CD4-positive, alpha-beta T cell treated with Interleukin-17A for 1 hour (primary cell): ENCODE measurements around the gene EMX1.

Experiments used
- DNase-seq: peaks from one replicate; pipeline ENCODE4 v3.0.0-alpha.2; 2020

EMX1 gene

DNA sequence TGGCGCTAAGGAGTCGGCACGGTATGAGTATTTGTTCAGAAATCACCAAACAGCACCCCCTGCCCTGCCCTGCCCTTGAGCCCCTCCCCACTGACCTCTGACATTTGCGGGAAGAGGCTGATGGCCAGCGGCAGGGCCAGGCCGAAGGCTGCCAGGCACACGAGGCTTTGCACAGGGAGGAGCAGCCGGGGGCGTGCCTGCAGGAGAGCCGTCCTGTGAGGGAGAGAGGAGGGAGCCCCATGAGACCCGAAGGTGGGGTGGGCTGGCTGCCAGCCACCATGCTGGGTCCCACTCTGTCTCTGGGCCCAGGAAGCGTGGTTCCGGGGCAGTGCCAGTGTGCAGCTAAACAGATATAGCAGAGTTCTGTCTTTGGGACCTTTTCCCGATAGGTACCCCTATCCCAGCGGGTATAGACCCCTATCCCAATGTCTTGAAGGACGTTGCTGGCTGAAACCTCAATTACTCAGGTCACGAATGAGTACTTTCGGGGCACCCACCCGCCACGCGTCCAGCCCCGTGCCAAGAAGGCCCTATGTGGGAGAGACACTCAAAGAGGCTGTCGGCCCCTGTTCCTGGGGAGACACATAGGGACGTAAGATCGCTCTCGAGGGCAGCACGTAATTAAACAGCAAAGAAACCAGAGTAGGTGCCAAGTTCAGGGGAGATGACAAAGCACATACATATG, 43.9 kb downstream of the EMX1 start:
- DNase-seq, result no peak

DNA sequence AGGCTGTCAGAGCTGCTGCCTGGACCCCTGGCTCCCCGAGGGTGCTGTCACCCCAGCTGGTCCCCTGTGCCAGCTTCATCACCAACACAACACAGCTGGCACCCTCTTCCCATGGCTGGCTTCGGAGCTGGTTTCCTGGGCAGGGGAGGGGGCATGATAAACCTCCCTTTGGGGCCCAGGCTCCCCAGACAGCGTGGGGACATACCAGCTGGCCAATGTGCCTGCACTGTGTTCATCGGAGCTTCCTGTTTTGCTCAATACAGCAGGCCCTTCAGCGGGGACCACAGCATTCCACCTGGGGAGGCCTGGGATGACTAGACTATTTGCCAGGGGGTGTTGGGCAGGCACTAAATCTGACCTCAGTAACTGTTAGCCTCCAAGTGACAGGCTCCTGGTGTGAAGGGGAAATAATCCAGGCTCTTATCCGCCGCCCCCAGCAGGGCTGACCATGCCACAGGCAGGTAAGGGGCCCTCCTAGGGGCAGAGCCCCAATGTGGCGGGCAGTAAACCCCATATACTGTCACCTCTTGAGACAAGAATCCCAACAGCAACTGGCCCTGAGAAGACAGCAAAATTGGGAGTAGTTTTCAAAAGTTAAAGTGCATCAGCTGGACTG, 44.6 kb downstream of the EMX1 start:
- DNase-seq, result no peak

DNA sequence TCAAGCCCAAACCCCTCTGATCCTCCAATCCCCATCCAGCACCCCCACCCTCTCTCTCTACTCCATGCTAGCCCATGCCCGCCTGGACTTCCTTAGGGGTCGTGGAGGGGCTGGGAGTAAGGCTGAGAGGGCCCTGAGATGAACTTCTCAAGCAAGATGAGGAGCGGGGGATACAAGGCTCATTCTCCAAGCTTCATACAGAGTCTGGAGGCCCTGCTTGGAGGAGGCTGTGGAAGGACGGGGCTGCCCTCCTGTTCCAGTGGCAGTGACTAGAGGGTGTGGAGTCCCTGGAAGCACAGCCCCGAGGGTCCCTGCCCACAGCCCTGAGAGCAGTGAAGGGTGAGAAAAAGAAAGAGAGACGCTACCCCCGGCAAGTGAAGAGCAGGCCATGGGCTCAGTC, 45.6 kb downstream of the EMX1 start:
- no peak for DNase-seq

DNA sequence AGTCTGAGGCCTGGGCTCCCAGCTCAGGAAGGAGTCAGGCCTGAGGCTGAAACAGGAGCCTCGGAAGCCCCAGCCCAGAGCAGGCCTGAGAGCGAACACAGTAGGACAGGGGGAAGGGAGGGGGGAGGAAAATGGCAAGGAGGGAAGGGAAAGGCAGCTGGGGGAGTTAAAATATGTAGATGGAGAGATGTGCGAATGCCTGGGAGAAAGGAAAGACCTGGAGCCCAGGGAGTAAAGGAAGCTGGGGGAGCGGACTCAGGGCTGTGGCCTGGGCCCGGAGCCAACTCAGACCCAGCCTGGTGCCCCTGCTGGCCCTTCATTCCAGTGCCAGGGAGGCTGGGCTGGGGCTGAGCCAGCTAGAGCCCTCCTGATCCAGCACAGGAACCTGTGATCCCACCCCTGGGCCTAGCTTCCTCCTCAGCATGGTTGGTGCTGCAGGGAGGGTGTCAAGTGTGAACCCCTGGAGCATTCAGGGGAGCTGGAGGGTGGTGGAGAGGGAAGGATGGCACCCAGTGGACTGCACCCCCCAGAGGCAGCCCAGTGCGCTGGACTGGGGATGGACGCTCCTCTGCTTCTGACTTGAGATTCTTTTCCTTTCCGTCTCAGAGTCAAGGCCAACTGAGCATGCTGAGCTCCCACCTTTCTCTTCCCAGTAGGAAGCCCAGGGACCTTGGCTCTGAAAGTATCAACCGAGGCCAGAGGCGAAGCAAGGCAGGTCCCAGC, 46.3 kb downstream of the EMX1 start:
- DNase-seq, result no peak

DNA sequence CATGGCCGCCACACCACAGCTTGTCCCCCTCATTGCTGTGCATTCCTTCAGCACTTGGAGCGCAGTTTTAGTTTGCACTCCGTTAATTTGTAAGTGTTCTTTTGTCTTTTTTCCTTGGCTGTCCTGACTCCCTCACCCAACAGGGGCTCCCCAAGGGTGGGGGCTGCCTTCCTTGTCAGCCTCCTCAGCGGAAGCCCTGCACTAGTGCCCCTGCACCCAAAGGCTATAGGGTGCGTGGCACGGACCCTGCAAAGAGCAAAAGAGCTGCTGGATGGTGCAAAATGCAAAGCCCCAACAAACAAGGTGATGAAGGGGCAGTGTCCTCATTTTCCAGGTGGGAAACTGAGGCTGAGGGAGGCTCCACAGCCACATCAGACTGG, 46.8 kb downstream of the EMX1 start:
- DNase-seq, result no peak

DNA sequence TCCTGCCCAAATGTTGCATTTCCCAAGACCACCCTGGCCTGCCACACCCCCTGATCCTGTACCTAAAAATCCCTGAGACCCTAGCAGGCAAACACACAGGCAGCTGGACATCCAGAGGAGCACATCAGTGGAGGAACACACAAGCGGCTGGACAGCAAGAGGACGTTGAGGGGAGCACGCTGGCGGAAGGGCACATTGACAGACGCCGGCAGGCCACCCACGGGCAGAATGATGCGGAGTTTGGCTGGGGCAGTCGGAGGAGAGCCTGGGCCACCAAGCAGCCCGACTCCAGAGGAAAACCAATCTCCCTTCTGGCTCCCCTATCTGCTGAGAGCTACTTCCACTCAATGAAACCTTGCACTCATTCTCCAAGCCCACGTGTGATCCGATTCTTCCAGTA, 47.7 kb downstream of the EMX1 start:
- DNase-seq, result no peak

DNA sequence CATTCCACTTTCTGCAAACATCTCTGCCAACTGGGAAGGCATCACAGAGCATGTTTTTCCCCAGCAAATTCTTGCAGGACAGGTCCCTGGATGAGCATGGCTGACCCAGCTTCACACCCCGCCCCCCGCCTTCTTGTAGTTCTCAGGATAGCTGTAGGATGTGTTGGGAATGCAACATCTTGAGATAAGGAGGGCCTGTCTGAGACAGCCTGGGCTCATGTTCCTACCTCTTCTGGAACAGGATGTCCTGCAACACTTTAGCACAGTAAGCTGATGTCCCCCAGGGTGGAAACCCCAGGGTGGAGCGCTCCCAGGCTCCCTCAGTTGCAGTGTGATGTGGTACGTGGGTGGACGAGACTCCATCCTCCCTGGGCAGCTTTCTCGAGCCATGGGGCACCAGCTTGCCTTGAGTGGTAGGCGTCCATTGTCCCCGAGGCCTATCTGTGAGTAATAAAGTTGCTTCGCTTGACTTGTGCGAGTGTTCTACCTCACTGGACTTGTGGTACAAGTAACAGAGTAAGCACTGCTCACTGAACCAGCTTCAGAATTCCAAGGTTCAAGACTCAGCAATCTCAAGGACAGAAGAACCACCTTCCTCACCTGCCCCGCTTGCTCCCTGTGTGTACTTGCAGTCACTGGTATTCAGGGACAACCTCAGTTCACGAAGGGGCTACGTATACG, 48.6 kb downstream of the EMX1 start:
- no peak for DNase-seq

DNA sequence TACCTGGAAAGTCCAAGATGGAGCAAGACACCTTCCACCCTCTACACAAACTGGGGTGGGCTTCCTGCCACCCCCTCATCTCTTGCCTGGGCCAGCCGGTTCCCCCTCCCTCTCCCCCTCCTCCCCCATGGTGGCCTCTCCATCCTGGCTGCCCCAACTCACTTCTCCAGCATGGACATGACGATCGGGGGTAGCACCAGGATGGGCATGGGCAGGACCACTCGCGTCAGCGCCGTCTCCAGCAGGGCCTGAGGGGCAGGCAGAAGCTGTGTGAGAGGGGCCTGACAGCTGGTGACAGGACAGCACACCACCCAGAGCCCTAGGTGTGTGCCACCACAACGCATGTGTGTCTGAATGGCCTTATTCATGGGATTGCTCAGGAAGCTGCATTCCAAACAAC, 51.0 kb downstream of the EMX1 start:
- DNase-seq, result no peak

DNA sequence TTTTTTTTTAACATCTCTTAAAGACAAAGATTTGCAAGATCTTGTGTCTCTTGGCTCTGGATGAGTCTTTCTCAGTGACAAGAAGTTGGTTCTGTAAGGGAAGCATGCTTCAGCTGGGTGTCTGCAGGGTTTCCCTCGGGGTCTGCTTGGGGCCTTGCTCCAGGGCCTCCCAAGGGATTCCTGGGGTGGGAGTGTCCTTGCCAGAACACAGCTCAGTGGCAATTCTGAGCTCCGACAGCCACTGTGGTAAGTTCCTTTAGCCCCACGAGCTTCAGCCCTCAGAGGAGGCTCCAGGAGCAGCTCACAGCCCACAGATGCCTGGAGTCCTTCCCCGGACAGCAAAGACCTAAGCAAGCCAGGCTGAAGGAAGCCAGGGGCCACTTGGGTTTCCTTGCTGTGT, 52.4 kb downstream of the EMX1 start:
- DNase-seq, result no peak

DNA sequence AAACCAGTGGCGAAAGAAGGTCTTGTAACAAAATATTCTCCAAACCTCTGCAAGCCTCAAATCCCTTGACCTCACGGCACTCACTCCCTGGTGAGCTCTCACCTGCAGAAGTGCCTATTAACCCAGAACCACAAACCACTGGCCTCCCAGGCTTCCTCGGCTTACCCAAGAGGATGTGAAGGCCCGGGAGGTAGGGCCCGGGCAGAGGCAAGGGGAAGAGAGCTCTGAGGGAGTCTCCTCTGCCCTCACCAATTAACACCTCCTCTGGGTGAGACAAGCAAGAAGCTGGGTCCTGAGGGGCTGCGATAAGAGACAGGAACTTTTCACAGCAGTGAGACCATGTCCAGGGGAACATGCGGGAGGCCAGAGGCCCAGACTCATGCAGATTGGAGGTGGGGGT, 53.7 kb downstream of the EMX1 start:
- DNase-seq, result no peak

DNA sequence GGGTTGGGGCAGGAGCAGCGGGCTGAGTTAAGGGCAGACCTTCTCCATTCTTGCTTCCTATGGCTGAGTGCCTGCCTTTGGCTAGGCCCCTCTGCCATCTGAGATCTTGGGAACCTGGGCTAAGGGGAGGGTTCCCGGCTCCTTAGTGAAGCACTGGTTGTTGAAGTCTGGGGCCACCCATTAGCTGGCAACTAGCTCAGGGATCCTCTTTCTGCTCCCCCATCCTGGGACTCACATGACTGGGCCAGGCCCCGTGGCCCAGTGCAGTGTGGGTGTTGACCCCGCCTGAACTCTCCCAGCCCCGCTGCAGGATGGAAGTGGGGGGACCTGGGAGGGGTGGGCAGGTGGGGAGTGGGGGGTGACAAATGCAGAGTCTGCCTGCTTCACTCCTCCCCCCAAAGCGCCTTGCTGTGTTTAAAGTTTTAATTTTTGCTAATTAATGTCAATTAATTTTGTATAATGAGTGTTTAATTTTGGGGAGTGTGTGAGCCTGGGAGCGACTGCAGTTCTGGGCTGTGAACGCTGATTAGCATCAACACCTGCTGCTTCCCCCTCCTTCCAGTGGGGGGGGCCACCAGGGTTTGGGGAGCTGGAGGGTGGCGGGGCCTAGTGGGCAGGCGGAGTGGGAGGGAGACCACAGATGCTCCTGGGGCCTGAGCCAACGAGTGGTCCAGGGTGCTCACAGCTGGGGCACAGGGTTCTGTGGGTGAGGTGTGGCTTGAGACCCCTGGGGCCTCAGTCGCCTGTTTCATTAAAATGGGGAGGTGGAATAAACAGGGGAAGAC, 55.2 kb downstream of the EMX1 start:
- no peak for DNase-seq

DNA sequence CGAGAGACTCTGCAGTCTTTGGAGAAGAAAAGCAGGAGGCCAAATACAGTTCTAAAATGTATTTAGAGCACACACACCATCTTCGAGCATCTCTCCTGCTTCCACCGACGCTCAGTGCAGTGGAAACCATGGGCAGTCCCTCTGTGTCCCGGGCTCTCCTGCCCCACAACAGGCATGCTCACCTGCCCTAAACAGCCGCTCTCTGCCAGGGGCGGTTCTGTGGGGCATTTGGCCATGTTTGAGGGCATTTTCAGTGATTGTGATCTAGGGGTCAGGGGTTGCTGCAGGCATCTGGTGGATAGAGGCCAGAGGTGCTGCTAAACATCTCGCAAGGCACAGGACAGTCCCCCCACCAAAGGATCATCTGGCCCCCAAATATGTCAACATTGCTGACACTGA, 55.8 kb downstream of the EMX1 start:
- DNase-seq, result no peak

DNA sequence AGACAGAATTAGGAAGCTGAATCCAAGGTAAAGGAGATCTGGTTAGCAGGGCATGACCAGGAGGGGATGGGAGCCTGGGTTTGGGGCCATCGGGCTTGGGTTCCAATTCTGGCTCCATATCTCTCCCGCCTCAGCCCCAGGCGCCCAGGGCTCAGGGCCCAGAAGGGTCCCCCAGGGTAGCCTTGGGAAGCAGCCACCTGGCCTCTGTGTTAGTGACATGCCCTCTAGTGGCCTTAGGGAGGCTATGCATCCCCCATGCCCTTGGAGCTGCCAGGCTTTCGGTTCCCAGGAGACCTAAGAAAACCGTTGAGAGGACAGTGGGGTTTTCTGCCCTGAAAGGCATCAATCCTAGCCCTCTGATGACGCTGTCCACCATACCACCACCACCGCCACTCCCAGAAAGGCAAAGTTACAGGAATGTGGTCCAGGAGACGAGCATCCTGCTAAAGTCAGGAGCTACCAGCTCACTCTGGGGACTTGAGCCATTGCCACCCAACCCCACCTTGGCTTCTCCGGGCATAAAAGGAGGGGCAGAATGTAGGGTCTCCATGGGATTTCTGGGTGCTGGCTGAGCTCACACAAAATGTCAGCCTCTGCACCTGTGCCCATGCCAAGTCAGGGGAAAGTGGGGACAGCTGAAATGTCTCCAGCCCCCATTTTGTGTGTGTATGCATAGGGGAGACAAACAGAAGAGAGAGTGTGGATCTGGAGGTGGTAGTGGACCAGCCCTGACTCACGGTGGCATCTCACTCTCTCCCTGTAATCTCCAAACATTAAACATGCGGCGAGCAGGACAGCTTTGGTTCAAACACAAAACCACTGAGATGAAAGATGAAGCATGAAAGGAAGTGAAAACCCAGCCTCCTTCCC, 56.5 kb downstream of the EMX1 start:
- DNase-seq, result peak; percentile 43

DNA sequence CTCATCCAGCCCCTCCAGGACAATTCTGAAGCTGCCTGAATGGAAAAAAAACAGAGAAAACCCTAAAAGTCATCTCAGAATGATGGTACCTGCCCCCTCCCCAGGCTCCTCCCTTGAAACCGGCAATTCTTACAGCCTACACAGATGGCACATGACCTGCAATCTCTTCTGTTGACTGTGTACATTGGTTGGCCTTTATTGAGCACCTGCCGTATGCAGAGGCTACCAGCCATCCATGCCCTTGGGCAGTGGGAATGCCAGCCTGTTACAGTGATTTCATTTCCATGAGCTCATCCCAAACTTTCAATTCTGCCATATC, 57.1 kb downstream of the EMX1 start:
- DNase-seq, result no peak

DNA sequence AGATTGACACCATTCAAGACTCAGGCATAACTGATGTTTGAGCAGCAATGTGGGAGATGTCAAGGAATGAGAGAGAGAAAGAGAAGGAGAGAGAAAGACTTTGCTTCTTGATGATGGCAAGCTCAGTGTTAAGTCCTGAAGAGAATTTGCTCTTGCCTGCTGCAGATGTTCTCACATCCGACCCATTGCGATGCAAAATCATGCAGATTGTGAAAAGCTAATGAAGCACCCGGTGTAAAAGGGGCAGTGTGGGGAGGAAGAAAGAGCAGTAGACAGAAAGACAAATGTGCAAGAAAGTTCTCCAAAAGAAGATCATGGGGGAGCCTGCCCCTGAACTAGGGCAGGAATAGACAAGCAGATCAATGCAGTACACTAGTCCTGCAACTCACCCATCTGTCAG, 57.7 kb downstream of the EMX1 start:
- DNase-seq, result no peak

DNA sequence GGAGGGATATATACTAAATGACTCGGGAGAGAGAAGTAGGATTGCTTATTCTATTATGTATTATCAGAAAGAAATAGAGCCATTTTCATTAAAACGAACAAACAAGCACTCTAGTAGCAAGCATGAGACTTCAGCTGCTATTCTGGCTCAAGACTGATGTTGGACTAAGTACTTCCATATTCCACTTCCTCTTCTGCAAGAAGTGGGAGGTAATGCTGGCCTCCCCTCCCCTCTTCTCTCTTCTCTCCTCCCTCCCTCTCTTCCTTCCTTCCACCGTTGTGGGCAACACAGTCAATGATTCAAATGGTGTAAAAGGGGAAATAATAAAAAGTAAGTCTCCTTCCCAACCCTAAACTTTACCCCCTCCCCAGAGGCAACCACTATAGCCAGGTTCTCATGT, 62.6 kb downstream of the EMX1 start:
- no peak for DNase-seq

DNA sequence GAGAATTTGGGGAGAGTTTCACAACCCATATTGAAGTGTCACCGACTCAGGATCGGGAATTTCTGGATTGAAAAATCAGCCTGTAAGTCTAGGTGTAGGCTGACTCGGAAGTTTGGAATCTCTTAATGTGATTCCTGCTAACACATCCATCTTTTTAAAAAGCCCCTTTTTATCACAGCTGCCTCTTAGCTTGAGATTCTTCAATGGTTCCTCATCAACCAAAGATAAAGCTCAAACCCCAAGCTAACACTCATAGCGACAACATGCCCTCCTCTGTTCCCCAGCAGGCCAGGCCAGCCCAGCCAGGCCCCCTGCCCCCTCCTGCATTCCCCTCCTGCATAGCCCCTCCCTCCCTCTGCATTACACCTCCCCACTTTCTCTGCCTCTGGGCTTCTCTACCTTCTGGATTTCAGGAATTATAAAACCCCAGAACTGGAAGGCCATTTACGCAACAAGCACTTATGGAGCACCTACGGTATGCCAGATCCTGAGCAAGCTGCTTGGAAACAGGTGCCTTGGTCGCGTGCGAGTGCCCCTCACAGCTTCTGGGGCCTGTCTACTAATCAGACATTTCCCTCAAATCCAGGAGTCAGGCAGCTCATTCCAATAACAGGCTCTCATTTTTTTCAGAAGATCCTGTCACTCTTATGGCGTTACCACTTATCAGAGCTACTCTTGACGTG, 63.4 kb downstream of the EMX1 start:
- DNase-seq, result no peak

DNA sequence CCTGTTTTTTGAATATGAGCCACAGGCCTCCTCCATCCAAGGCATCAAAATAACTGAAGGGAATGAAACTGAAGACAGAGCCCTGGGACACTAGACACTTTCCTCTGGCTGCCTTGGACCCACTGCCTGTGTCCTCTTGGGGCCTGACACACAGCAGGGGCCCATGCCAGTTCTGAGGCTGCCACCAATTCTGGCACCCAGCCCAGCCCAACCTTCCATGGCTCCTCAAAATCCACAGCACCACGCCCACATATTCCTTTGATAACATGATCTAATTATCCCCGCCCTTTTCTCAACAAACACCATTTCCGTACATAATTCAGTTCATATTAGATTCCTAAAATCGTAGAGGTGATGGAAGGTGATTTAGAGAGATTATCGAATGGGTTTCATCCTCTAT, 64.2 kb downstream of the EMX1 start:
- no peak for DNase-seq

DNA sequence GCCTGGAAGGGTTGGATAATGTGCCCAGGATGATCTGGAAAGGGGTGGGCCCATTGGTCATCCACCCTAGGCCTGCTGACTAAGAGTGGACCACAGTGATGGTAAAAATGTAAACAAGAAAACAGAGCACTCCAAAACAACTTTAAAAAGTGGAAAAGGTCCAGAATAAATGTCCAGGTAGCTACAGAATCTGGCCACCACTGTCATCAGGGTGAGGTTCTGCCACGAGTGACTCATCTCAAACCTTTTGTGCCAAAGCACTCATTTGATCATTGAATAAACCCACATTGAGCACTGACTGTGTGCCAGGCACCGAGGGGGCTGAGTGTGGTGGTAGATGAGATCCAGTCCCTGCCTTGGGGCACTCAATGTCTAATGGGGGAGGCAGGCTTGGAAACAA, 64.9 kb downstream of the EMX1 start:
- no peak for DNase-seq

DNA sequence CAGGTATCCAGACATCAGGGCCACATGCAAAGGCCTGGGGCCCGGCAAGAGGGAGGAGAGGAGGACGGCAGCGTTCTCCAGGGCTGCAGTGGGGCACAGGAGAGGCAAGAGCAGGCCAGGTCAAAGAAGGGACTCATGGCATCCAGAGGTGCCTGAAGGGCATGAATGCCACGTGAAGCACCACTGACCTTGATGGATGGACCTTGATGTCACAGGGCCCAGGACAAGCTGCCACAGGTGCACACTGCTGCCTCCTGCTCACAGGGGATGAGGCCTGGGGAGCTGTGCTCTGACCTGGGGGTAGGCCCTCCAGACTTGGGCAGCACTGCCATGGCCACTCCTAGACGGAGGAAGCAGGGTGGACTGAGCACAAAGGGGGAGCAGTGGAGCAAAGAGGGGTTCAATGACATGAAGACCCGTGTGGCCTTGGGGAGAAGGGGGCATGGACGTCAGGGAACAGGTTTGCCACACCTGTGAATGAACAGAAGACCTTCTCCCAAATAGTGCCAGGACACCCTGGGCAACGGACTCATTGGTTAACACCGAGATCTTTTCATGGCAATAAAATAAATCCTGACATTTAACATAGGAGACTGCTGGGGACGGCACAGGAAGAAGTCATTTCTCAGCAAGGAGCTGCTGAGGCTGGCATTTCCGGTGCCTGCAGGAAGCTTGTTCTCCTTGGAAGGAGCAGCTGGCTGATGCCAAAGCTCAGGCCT, 65.6 kb downstream of the EMX1 start:
- DNase-seq, result no peak
